Gastrocnemius medialis (tissue), 4 donors: ENCODE measurements around the gene DCAF4. TPM values are rescaled to one million over a fixed set of nuclear protein-coding genes. Genes with fewer than 3 reads are reported as not detected.
A peak's percentile ranks its signal among the peaks of the same experiment; 100 is the strongest.

Experiments
- ATAC-seq, 2 donors: fragments of 150-250 bp; one replicate each; pipeline ENCODE4 v1.9.1; 2016
- DNase-seq, 2 donors: peaks; one replicate each; pipeline ENCODE4 v3.0.0-alpha.2; 2019
- H3K27ac ChIP-seq, 4 donors: fragments of 200-600 bp; sonication (generic); 1 replicate in 1 of 4; 2 replicates in 3 of 4; pipeline ENCODE4 v1.5.1; 2016 to 2018; ENCODE audit warnings: mild to moderate bottlenecking in 2 of 4, moderate library complexity in 1 of 4
- H3K27me3 ChIP-seq, 3 donors: fragments of 200-600 bp; sonication (generic) in 2 of 3; 1 replicate in 1 of 3; 2 replicates in 2 of 3; pipeline versions ENCODE4 v1.5.1 to v1.6.0; 2016 to 2019; ENCODE audit warnings: mild to moderate bottlenecking in 1 of 3, moderate library complexity in 1 of 3
- H3K36me3 ChIP-seq, 2 donors: fragments of 200-600 bp; sonication (generic) in 1 of 2; one replicate each; pipeline ENCODE4 v1.5.1; 2017 to 2018
- H3K4me1 ChIP-seq, 2 donors: fragments of 200-600 bp; sonication (generic) in 1 of 2; one replicate each; pipeline ENCODE4 v1.5.1; 2016 to 2017; ENCODE audit warnings: mild to moderate bottlenecking in 2 of 2
- H3K4me3 ChIP-seq, 4 donors: fragments of 200-600 bp; sonication (generic) in 3 of 4; 1 replicate in 1 of 4; 2 replicates in 3 of 4; pipeline ENCODE4 v1.5.1; 2016 to 2019; ENCODE audit warnings: mild to moderate bottlenecking in 2 of 4
- H3K9me3 ChIP-seq, 3 donors: fragments of 200-600 bp; sonication (generic) in 2 of 3; 1 replicate in 1 of 3; 2 replicates in 2 of 3; pipeline ENCODE4 v1.5.1; 2016 to 2019
- CTCF ChIP-seq, 5 experiments: fragments of 450-650 bp in 3 of 5; fragments of 200-600 bp in 2 of 5; sonication (generic) in 2 of 5; IDR thresholded peaks in 4 of 5; conservative IDR thresholded peaks in 1 of 5; 1 replicate in 4 of 5; 2 replicates in 1 of 5; pipeline ENCODE4 v1.5.1; 2016 to 2019; ENCODE audit warnings: antibody characterized with exemption in 5 of 5, mild to moderate bottlenecking in 3 of 5, moderate library complexity in 3 of 5
- POLR2A ChIP-seq, 2 donors: fragments of 450-650 bp; IDR thresholded peaks; one replicate each; pipeline ENCODE4 v1.6.1; 2017; ENCODE audit warnings: antibody characterized with exemption in 2 of 2, mild to moderate bottlenecking in 2 of 2, moderate library complexity in 2 of 2
- in situ Hi-C, 4 donors: fragments of 200-750 bp; cut with MboI; loops; one replicate each; pipeline versions ENCODE4 v1.15.0 to v1.8.0; 2017; ENCODE audit warnings: low sequenced_read_pairs in 4 of 4
- intact Hi-C: fragments of 100-400 bp; cut with DNase I; formaldehyde crosslinking; loops from one replicate; pipeline ENCODE4 v1.15.1; 2023; ENCODE audit warnings: low total_unique reads
- total RNA-seq, 4 donors: library from RNA; depleted of rRNA; stranded (reverse); fragments of >200 nt; gene quantifications; one replicate each; pipeline versions ENCODE4 v1.1.0 to v1.2.3, GENCODE V29; 2016

The DCAF4 gene
- total RNA-seq, 4 donors from 2014 or later, result 13.9 to 38.3 (median 25.7) TPM

- in situ Hi-C loops (no loop called here), intact Hi-C loops (no loop called here)
- Histone ChIP-seq H3K4me1 (peaks cover 54 to 59% of the 10 kb centered on the region in 2 donors), H3K27ac (peak overlapping the region in 3 of 4 donors; percentile 13 to 44 (median 42)), H3K36me3 (no peaks in the 10 kb centered on the region), H3K4me3 (no peak overlapping the region), H3K27me3 (no peaks in the 10 kb centered on the region), H3K9me3 (no peaks in the 10 kb centered on the region)
- DNase-seq, result no peak
- ATAC-seq, result no peak
- no peak for TF ChIP-seq CTCF (IDR thresholded peaks at IDR 0.05 in 4 of 5, conservative IDR thresholded peaks at IDR 0.05 in 1 of 5)
- TF ChIP-seq POLR2A (IDR thresholded peaks at IDR 0.05), result no peak
These were observed 37.5 kb upstream of the DCAF4 start for GRCh38 chr14:72888636-72889201.

- H3K27me3 ChIP-seq, result no peaks in the 10 kb centered on the region
These were observed 36.9 kb upstream of the DCAF4 start for GRCh38 chr14:72889366-72889765.

GRCh38 chr14:72891666-72892102 is 34.6 kb upstream of the DCAF4 start:
- Histone ChIP-seq H3K36me3 (no peaks in the 10 kb centered on the region), H3K27me3 (no peaks in the 10 kb centered on the region), H3K4me1 (peaks cover 57 to 62% of the 10 kb centered on the region in 2 donors), H3K9me3 (no peaks in the 10 kb centered on the region), H3K27ac (peak overlapping the region; percentile 91 to 94 (median 94)), H3K4me3 (peak overlapping the region; percentile 89 to 99 (median 96))
- intact Hi-C loops, result no loop called here
- in situ Hi-C loops, result loop anchor here in 1 of 4 donors (10.0 kb wide), 2 partner anchors 77 to 147 kb away; no protein-coding TSS in a partner anchor
- TF ChIP-seq CTCF (IDR thresholded peaks at IDR 0.05 in 4 of 5, conservative IDR thresholded peaks at IDR 0.05 in 1 of 5) (no peak), POLR2A (IDR thresholded peaks at IDR 0.05) (no peak)
- DNase-seq, result no peak
- ATAC-seq, result no peak

More at GRCh38 chr14:72889366-72889765, 36.9 kb upstream of the DCAF4 start:
- Histone ChIP-seq H3K27ac (peak overlapping the region; percentile 13 to 44 (median 30)), H3K9me3 (no peaks in the 10 kb centered on the region), H3K36me3 (no peaks in the 10 kb centered on the region), H3K4me1 (peaks cover 53 to 54% of the 10 kb centered on the region in 2 donors), H3K4me3 (no peak overlapping the region)
- intact Hi-C loops (no loop called here), in situ Hi-C loops (no loop called here)
- TF ChIP-seq CTCF (IDR thresholded peaks at IDR 0.05 in 4 of 5, conservative IDR thresholded peaks at IDR 0.05 in 1 of 5), result no peak
- TF ChIP-seq POLR2A (IDR thresholded peaks at IDR 0.05), result no peak
- DNase-seq (no peak), ATAC-seq (no peak)

- intact Hi-C loops, result no loop called here
- ATAC-seq, result no peak
- Histone ChIP-seq H3K27me3 (no peaks in the 10 kb centered on the region), H3K27ac (peak overlapping the region; percentile 91 to 94 (median 94)), H3K36me3 (no peaks in the 10 kb centered on the region), H3K4me3 (peak overlapping the region; percentile 89 to 99 (median 96)), H3K9me3 (no peaks in the 10 kb centered on the region), H3K4me1 (peaks cover 51 to 61% of the 10 kb centered on the region in 2 donors)
- in situ Hi-C loops, result loop anchor here in 1 of 4 donors (10.0 kb wide), 2 partner anchors 77 to 147 kb away; no protein-coding TSS in a partner anchor
- TF ChIP-seq POLR2A (IDR thresholded peaks at IDR 0.05) (no peak), CTCF (IDR thresholded peaks at IDR 0.05 in 4 of 5, conservative IDR thresholded peaks at IDR 0.05 in 1 of 5) (no peak)
- DNase-seq, result no peak
These were observed 34.0 kb upstream of the DCAF4 start for GRCh38 chr14:72892103-72892878.
